ENCODE results near the gene DNAJC13. TPM values are rescaled to one million over a fixed set of nuclear protein-coding genes. Genes with fewer than 3 reads are reported as not detected.

DNAJC13 gene
- total RNA-seq, 1 experiment from 2014 or later: 18.1 TPM

- Histone ChIP-seq H3K79me2 (ENCODE audit: insufficient read depth, low read length) (no peaks in the 10 kb centered on the region), H3K79me1 (ENCODE audit: insufficient read depth, low read depth, low read length, poor library complexity, severe bottlenecking) (no peaks in the 10 kb centered on the region), H3K4me1 (ENCODE audit: insufficient read depth, low read length) (no peaks in the 10 kb centered on the region), H2BK15ac (ENCODE audit: low read depth, low read length) (no peak overlapping the region), H3K14ac (ENCODE audit: insufficient read depth, low read length) (no peak overlapping the region), H3K4ac (ENCODE audit: low read depth, low read length) (no peak overlapping the region), H3K27ac (ENCODE audit: insufficient read length, low read depth, low read length) (no peak overlapping the region), H2BK120ac (ENCODE audit: low read depth, low read length, poor library complexity, severe bottlenecking) (no peak overlapping the region), H2AK5ac (ENCODE audit: insufficient read length, low read length) (no peak overlapping the region), H2AFZ (ENCODE audit: low read length) (no peak overlapping the region), H3T11ph (ENCODE audit: low read length) (no peak overlapping the region), H3K9ac (ENCODE audit: extremely low read depth, insufficient read length, low read length) (no peak overlapping the region), H4K20me1 (ENCODE audit: control insufficient read depth, insufficient read depth, insufficient read length) (no peaks in the 10 kb centered on the region), H4K91ac (ENCODE audit: insufficient read length, low read depth, low read length) (no peak overlapping the region), H2BK5ac (ENCODE audit: insufficient read length, low read length) (no peak overlapping the region), H3K18ac (ENCODE audit: insufficient read length, low read depth, low read length) (no peak overlapping the region), H3K23me2 (ENCODE audit: insufficient read length, low read depth, low read length, poor library complexity, severe bottlenecking) (no peaks in the 10 kb centered on the region), H2BK20ac (ENCODE audit: low read depth, low read length, poor library complexity, severe bottlenecking) (no peak overlapping the region), H3K9me3 (ENCODE audit: control insufficient read depth, low read depth, low read length) (no peaks in the 10 kb centered on the region), H4K5ac (ENCODE audit: insufficient read length, low read depth, low read length) (no peak overlapping the region), H3K23ac (ENCODE audit: insufficient read length, low read depth, low read length) (no peak overlapping the region), H3K4me2 (ENCODE audit: insufficient read depth, insufficient read length, low read length) (no peak overlapping the region), H3K27me3 (ENCODE audit: insufficient read depth, low read length) (no peaks in the 10 kb centered on the region), H3K56ac (ENCODE audit: insufficient read length, low read depth, low read length) (no peak overlapping the region), H4K8ac (replicated peaks; ENCODE audit: insufficient read length, low read depth, low read length) (no peak overlapping the region), H2BK12ac (ENCODE audit: insufficient read length, low read depth, low read length) (no peak overlapping the region)
- Mint-ChIP-seq H3K9me3 (no peaks in the 10 kb centered on the region), H3K4me1 (no peaks in the 10 kb centered on the region), H3K36me3 (ENCODE audit: insufficient read depth in 1 of 3, low read depth in 3 of 3) (peaks cover 0 to 4% (median 0%) of the 10 kb centered on the region in 3 experiments; a peak in 1 of 7 replicates), H3K27ac (no peak overlapping the region), H3K4me3 (no peak overlapping the region), H3K27me3 (ENCODE audit: low read depth) (no peaks in the 10 kb centered on the region)
- DNase-seq: no peak
- TF ChIP-seq, protein P1, sequence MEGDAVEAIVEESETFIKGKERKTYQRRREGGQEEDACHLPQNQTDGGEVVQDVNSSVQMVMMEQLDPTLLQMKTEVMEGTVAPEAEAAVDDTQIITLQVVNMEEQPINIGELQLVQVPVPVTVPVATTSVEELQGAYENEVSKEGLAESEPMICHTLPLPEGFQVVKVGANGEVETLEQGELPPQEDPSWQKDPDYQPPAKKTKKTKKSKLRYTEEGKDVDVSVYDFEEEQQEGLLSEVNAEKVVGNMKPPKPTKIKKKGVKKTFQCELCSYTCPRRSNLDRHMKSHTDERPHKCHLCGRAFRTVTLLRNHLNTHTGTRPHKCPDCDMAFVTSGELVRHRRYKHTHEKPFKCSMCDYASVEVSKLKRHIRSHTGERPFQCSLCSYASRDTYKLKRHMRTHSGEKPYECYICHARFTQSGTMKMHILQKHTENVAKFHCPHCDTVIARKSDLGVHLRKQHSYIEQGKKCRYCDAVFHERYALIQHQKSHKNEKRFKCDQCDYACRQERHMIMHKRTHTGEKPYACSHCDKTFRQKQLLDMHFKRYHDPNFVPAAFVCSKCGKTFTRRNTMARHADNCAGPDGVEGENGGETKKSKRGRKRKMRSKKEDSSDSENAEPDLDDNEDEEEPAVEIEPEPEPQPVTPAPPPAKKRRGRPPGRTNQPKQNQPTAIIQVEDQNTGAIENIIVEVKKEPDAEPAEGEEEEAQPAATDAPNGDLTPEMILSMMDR (conservative IDR thresholded peaks at IDR 0.05): no peak
- WGBS (ENCODE audit: extremely low coverage, insufficient read length, low lambda C conversion rate): no CpG with 5 or more reads among the region's 1 CpG
Observed at GRCh38 chr3:132587401-132587800, 170.1 kb downstream of the DNAJC13 start.

Other genes starting within 250 kb of the DNAJC13 start
- gene ACP3, start 100.1 kb upstream of the DNAJC13 start, total RNA-seq (2021): 0.17 and 0.39 TPM in 2 replicates
- gene ACKR4, start 179.8 kb downstream of the DNAJC13 start, total RNA-seq (2021): not detected in 2 replicates
- 15.6 and 18.0 TPM in 2 replicates for gene ACAD11, start 242.3 kb downstream of the DNAJC13 start, total RNA-seq (2021)
- 37.7 and 39.2 TPM in 2 replicates for gene UBA5, start 242.8 kb downstream of the DNAJC13 start, total RNA-seq (2021)